ENCODE data around the gene DCUN1D4. TPM values are rescaled to one million over a fixed set of nuclear protein-coding genes. Genes with fewer than 3 reads are reported as not detected.

The DCUN1D4 gene
- total RNA-seq, 1 donor from 2014 or later, result 19.7 TPM

DNA sequence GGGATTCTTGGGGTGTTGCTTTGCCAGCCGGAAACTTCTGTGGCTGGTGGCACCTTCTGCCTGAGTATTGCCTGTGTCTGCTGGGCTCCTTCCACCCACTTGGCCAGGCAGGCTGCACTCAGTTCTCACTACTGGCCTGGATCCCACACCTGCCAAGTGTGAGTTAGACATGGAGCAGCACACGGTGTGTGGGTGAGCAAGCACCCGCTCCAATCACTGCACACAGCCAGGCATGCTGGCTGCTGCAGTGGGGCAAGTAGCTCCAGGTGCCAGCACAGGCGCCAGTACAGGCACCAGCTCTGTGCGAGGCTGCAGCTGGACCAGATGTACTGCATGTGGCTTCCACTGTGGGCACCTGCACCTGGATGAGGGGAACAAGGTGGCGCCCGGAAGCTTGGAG, 23.9 kb downstream of the DCUN1D4 start:
- no peak for DNase-seq (ENCODE audit: low read depth)
- H3K27me3 ChIP-seq (ENCODE audit: control insufficient read depth, insufficient read depth, low read length), result no peaks in the 10 kb centered on the region
- no peak overlapping the region for H3K4me3 ChIP-seq (ENCODE audit: low read depth, low read length)
- peaks cover 2% of the 10 kb centered on the region for H3K36me3 ChIP-seq (ENCODE audit: control insufficient read depth, insufficient read depth, low read length)
- TF ChIP-seq, protein P1, sequence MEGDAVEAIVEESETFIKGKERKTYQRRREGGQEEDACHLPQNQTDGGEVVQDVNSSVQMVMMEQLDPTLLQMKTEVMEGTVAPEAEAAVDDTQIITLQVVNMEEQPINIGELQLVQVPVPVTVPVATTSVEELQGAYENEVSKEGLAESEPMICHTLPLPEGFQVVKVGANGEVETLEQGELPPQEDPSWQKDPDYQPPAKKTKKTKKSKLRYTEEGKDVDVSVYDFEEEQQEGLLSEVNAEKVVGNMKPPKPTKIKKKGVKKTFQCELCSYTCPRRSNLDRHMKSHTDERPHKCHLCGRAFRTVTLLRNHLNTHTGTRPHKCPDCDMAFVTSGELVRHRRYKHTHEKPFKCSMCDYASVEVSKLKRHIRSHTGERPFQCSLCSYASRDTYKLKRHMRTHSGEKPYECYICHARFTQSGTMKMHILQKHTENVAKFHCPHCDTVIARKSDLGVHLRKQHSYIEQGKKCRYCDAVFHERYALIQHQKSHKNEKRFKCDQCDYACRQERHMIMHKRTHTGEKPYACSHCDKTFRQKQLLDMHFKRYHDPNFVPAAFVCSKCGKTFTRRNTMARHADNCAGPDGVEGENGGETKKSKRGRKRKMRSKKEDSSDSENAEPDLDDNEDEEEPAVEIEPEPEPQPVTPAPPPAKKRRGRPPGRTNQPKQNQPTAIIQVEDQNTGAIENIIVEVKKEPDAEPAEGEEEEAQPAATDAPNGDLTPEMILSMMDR (IDR thresholded peaks at IDR 0.05; ENCODE audit: insufficient read depth, low read length, poor library complexity, severe bottlenecking), result no peak

DNA sequence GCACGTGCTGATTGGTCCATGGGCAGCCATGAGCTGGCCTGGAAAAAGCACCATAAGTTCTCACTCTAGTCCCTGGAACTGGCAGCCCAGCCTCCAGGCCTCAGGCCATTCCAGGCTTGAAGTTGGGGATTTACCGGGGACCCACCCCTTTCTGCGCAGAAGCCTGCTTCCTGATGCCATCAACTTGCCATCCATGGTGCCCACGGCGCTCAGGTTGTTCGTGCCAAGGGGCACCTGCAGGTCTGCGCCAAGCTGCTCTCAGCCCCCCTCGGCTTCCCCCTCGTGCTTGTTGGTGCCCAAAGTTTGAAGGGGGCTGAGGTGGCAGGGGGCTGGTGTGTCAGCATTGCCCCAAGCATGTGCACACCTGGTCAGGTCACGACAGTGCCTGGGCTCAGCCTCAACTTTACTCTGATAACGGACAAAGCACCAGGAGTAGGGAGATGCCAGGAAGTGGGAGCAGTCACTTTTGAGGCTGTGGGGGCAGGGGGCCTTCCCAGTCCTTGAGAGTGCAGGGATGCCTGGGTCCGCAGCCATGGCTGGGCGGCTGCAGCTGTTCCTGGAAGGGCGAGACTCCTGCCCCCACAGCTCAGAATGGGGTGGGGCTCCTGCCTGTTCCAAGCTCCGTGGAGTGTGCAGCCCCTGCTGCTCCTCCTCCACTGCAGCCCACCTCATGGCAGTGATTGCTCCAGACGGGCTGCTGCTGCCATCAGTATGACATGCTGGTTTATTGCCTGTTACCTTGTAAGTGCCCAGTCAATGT, 24.9 kb downstream of the DCUN1D4 start:
- Histone ChIP-seq H3K4me3 (ENCODE audit: low read depth, low read length) (no peak overlapping the region), H3K27me3 (ENCODE audit: control insufficient read depth, insufficient read depth, low read length) (no peaks in the 10 kb centered on the region), H3K36me3 (ENCODE audit: control insufficient read depth, insufficient read depth, low read length) (peaks cover 2% of the 10 kb centered on the region)
- TF ChIP-seq, protein P1 (IDR thresholded peaks at IDR 0.05; ENCODE audit: insufficient read depth, low read length, poor library complexity, severe bottlenecking), result no peak
- no peak for DNase-seq (ENCODE audit: low read depth)

DNA sequence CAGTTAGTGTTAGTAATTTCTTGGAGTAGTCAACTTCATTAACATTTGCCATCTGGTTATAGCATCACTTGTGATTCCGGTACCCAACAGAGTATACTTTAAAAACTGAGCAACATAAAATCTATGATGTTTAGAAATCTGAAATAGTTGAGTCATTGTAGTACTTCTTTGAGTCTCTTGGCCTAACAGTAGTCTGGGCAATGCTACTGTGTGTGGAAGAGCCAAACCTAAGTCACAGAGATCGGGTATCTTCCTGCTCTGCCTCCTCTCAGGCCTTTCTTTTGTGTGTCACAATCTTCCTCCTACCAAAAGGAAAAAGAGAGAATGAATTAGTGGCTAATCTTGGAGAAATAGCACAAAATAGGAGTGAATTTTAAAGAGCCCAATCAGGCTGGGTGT, 25.5 kb downstream of the DCUN1D4 start:
- Histone ChIP-seq H3K27me3 (ENCODE audit: control insufficient read depth, insufficient read depth, low read length) (no peaks in the 10 kb centered on the region), H3K4me3 (ENCODE audit: low read depth, low read length) (no peak overlapping the region), H3K36me3 (ENCODE audit: control insufficient read depth, insufficient read depth, low read length) (peaks cover 2% of the 10 kb centered on the region)
- TF ChIP-seq, protein P1 (IDR thresholded peaks at IDR 0.05; ENCODE audit: insufficient read depth, low read length, poor library complexity, severe bottlenecking), result no peak
- no peak for DNase-seq (ENCODE audit: low read depth)

DNA sequence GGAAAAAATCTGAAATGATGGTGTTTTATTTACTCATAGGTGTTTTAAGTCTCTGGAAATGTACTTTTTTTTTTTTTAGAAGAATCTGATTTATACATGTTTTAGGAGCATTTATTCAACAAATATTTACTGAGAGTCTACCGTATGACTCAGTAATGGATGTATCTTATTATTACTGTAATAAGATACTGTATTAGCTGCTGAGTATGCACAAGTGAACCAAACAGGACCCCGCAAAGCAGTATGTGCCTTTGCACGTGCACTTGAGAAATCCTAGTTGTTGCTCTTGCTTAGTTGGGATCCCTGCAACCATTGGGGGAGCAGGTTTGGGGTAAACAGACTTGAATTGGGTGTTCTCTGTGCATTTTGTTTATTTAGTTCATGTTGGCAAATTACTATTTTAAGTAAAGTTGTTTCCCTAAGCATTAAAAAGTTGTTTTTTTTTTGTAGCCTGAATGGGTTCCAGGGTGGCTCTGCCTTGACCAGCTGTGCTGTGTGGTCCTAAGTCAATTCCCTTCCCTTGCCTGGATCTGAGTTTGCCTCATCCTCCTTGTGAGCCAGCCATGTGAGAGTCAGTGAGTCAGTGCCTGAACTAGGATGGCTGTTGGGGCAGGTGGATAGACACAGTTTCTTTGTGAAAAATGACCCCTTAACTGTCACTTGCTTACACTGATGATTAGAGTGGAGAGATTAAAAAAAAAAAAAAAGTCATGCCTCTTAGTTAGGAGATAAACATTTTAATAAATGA, 27.7 kb downstream of the DCUN1D4 start:
- Histone ChIP-seq H3K4me3 (ENCODE audit: low read depth, low read length) (no peak overlapping the region), H3K36me3 (ENCODE audit: control insufficient read depth, insufficient read depth, low read length) (peaks cover 2% of the 10 kb centered on the region), H3K27me3 (ENCODE audit: control insufficient read depth, insufficient read depth, low read length) (no peaks in the 10 kb centered on the region)
- TF ChIP-seq, protein P1 (IDR thresholded peaks at IDR 0.05; ENCODE audit: insufficient read depth, low read length, poor library complexity, severe bottlenecking), result no peak
- DNase-seq (ENCODE audit: low read depth), result no peak

DNA sequence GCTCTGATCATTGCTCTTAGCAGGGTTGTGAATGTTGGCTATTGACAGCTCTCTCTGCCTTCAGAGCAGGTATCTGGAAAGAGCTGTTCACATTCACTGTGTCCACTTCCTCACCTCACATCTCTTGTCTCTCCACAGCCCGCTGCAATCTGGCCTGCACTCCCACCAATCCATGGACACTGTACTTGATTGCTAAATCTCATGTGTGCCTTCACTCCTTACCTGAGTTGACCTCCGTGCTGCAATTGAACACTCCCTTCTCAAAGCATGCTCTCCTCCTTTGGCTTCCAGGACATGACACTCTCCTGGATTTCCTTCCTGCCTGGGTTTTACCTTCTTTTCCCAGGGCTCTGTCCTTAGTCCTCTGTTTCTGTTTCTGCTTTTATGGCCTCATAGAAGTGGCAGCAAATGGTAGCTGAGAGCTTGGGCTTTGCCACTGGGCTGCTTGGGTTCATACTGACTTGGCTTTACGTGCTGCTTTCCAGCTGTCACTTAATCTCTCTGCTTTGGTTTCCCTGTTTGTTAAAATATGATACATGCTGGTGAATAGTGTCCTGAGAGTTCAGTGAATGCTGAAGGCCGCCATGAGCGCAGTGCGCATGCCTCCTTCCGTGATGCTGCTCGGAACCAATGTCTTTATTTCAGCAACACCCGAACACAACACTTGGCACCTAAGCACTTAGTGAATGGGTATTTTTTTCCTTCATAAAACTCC, 29.5 kb downstream of the DCUN1D4 start:
- peaks cover 1% of the 10 kb centered on the region for H3K36me3 ChIP-seq (ENCODE audit: control insufficient read depth, insufficient read depth, low read length)
- TF ChIP-seq, protein P1 (IDR thresholded peaks at IDR 0.05; ENCODE audit: insufficient read depth, low read length, poor library complexity, severe bottlenecking), result no peak

More for the DNA sequence above, 29.5 kb downstream of the DCUN1D4 start:
- no peaks in the 10 kb centered on the region for H3K27me3 ChIP-seq (ENCODE audit: control insufficient read depth, insufficient read depth, low read length)
- DNase-seq (ENCODE audit: low read depth), result no peak
- H3K4me3 ChIP-seq (ENCODE audit: low read depth, low read length), result no peak overlapping the region
